K562 (cell line): ENCODE data around the gene CTNNA3. TPM values are rescaled to one million over a fixed set of nuclear protein-coding genes. Genes with fewer than 3 reads are reported as not detected.
"Not testable (repeated sequence)": the region's sequence is repeated elsewhere in the genome, so short reads cannot be mapped to it uniquely, and the experiment has no call there.

Experiments
- ATAC-seq: fragments of 200-7000 bp; cut with Tn5 transposase; 3 replicates; pipeline ENCODE4 v1.9.1; 2020; ENCODE audit warnings: moderate library complexity
- BruUV-seq: library from RNA; stranded (reverse); fragments of 400-500 nt; replicated peaks from 2 replicates; lab custom pipeline; 2021; lab: Mats Ljungman, UMichigan
- CTCF ChIA-PET: fragments of 300-600 bp; formaldehyde crosslinking; extraction: SDS; loops from one replicate; lab custom pipeline; 2021; ENCODE audit warnings: low intra/inter-chr PET ratio; lab: Yijun Ruan, JAX
- POLR2A ChIA-PET: fragments of 300-600, 350-650 bp; sonication (Branson Sonifier 250); formaldehyde crosslinking; extraction: SDS; loops from one replicate; lab custom pipeline; 2021; ENCODE audit warnings: antibody characterized with exemption, inconsistent platforms; lab: Yijun Ruan, JAX
- DNase-seq, 4 experiments: peaks; one replicate each; pipeline versions ENCODE4 v3.0.0 to v3.0.0-alpha.2; 2011 to 2018; ENCODE audit warnings: low spot score in 3 of 4, mixed read lengths in 3 of 4; ENCODE audit errors: extremely low read depth in 1 of 4
- FAIRE-seq: peaks from 2 replicates; lab custom pipeline; 2011; peaks lifted over from hg19 to GRCh38; lab: Jason Lieb, UNC
- H2AFZ ChIP-seq: 2 replicates; pipeline ENCODE4 v1.6.0; 2011; ENCODE audit warnings: low read depth, low read length, control low read depth, inconsistent platforms
- H3K27ac ChIP-seq: fragments of 200-600 bp; 3 replicates; pipeline ENCODE4 v1.8.0; 2011; ENCODE audit warnings: low read depth, mild to moderate bottlenecking, control low read depth, inconsistent platforms, low read length, moderate library complexity, mixed read lengths; ENCODE audit errors: extremely low read depth
- H3K27me3 ChIP-seq, 2 experiments: fragments of 300-600 bp in 1 of 2; 2 replicates in 1 of 2; 3 replicates in 1 of 2; pipeline versions ENCODE4 v1.6.0 to v1.8.0; 2011; ENCODE audit warnings: inconsistent platforms in 2 of 2, low read length in 2 of 2, mild to moderate bottlenecking in 1 of 2, mixed read lengths in 1 of 2, moderate library complexity in 1 of 2; ENCODE audit not compliant: control insufficient read depth in 2 of 2, insufficient read depth in 2 of 2
- H3K36me3 ChIP-seq: fragments of 300-600 bp; 3 replicates; pipeline ENCODE4 v1.8.0; 2011; ENCODE audit warnings: mild to moderate bottlenecking, low read length, inconsistent platforms; ENCODE audit not compliant: control insufficient read depth, insufficient read depth
- H3K4me1 ChIP-seq, 2 experiments: fragments of 200-600 bp in 1 of 2; replicated peaks in 1 of 2; 2 replicates in 1 of 2; 3 replicates in 1 of 2; pipeline versions ENCODE4 v1.5.1 to v1.8.0; 2011; ENCODE audit warnings: inconsistent platforms in 2 of 2, low read length in 2 of 2, mild to moderate bottlenecking in 1 of 2, mixed read lengths in 1 of 2, moderate library complexity in 1 of 2; ENCODE audit not compliant: control insufficient read depth in 2 of 2, insufficient read depth in 2 of 2
- H3K4me2 ChIP-seq: 2 replicates; pipeline ENCODE4 v1.6.1; 2011; ENCODE audit warnings: low read length, control low read depth, inconsistent platforms, mixed read lengths; ENCODE audit not compliant: insufficient read depth
- H3K4me3 ChIP-seq: fragments of 200-600 bp; sonication (generic), shearing (Covaris generic); 2 replicates; pipeline ENCODE4 v1.5.1; 2016; ENCODE audit warnings: control low read depth, inconsistent platforms
- H3K79me2 ChIP-seq: fragments of 200-600 bp; 3 replicates; pipeline ENCODE4 v1.8.0; 2011; ENCODE audit warnings: low read length, inconsistent platforms; ENCODE audit not compliant: control insufficient read depth, insufficient read depth
- H3K9ac ChIP-seq, 2 experiments: 2 replicates each; pipeline versions ENCODE4 v1.6.0 to v1.6.1; 2011; ENCODE audit warnings: low read depth in 2 of 2, low read length in 2 of 2, control low read depth in 1 of 2, inconsistent platforms in 1 of 2, mild to moderate bottlenecking in 1 of 2, mixed read lengths in 1 of 2; ENCODE audit not compliant: insufficient read depth in 1 of 2
- H3K9me1 ChIP-seq: one replicate; pipeline ENCODE4 v1.6.0; 2011; ENCODE audit warnings: inconsistent platforms, mild to moderate bottlenecking, low read length, moderate library complexity; ENCODE audit not compliant: control insufficient read depth, insufficient read depth
- H3K9me3 ChIP-seq: replicated peaks from 2 replicates; pipeline ENCODE4 v1.5.1; 2011; ENCODE audit warnings: low read depth, low read length, inconsistent platforms; ENCODE audit not compliant: control insufficient read depth, insufficient read depth
- H4K20me1 ChIP-seq: replicated peaks from 2 replicates; pipeline ENCODE4 v1.6.1; 2011; ENCODE audit warnings: low read length, inconsistent platforms, mixed read lengths; ENCODE audit not compliant: control insufficient read depth, insufficient read depth
- CBFA2T3 ChIP-seq: fragments of 450-650 bp; IDR thresholded peaks from 2 replicates; pipeline ENCODE4 v1.6.1; 2017
- DNMT1 ChIP-seq: fragments of 450-650 bp; IDR thresholded peaks from 2 replicates; pipeline ENCODE4 v1.6.1; 2016; ENCODE audit warnings: antibody characterized with exemption, mild to moderate bottlenecking
- HNRNPL ChIP-seq: fragments of 200-400 bp; formaldehyde crosslinking; IDR thresholded peaks from 2 replicates; pipeline ENCODE4 v1.6.1; 2017; ENCODE audit warnings: low read depth, mild to moderate bottlenecking, low read length
- JUND ChIP-seq, 2 experiments: IDR thresholded peaks; 2 replicates in 1 of 2; 3 replicates in 1 of 2; pipeline ENCODE4 v1.6.1; 2011; ENCODE audit warnings: borderline replicate concordance in 2 of 2, low read depth in 2 of 2, low read length in 2 of 2, improper control_type of control experiment in 1 of 2, missing biosample characterization in 1 of 2, missing genetic modification characterization in 1 of 2, missing genetic modification reagents in 1 of 2
- NCOA4 ChIP-seq: fragments of 450-650 bp; IDR thresholded peaks from 2 replicates; pipeline ENCODE4 v1.6.1; 2018; ENCODE audit warnings: mild to moderate bottlenecking; ENCODE audit not compliant: partially characterized antibody
- NFIX ChIP-seq: fragments of 250-450 bp; sonication (Bioruptor Pico); IDR thresholded peaks from 2 replicates; pipeline ENCODE4 v1.4.0; 2020; ENCODE audit warnings: low read depth, mild to moderate bottlenecking, moderate library complexity
- NR0B1 ChIP-seq: fragments of 450-650 bp; IDR thresholded peaks from one replicate; pipeline ENCODE4 v1.6.1; 2018; ENCODE audit warnings: mild to moderate bottlenecking, moderate library complexity; ENCODE audit not compliant: partially characterized antibody
- PATZ1 ChIP-seq: fragments of 250-450 bp; sonication (Bioruptor Pico); IDR thresholded peaks from 2 replicates; pipeline ENCODE4 v1.5.0; 2020; ENCODE audit warnings: mild to moderate bottlenecking, borderline replicate concordance
- RBM25 ChIP-seq: fragments of 200-400 bp; formaldehyde crosslinking; IDR thresholded peaks from 2 replicates; pipeline ENCODE4 v1.6.1; 2018; ENCODE audit warnings: low read length, low read depth, moderate library complexity; ENCODE audit not compliant: severe bottlenecking
- SRSF1 ChIP-seq: fragments of 200-400 bp; formaldehyde crosslinking; IDR thresholded peaks from 2 replicates; pipeline ENCODE4 v1.6.1; 2017; ENCODE audit warnings: mild to moderate bottlenecking, low read depth, low read length, moderate library complexity
- ZNF239 ChIP-seq: fragments of 250-450 bp; sonication (Bioruptor Pico); IDR thresholded peaks from 2 replicates; pipeline ENCODE4 v1.4.0; 2020; ENCODE audit warnings: mild to moderate bottlenecking
- ZNF764 ChIP-seq: fragments of 250-450 bp; sonication (Bioruptor Pico); IDR thresholded peaks from 2 replicates; pipeline ENCODE4 v1.4.0; 2020; ENCODE audit warnings: low read depth, mild to moderate bottlenecking, moderate library complexity
- WGBS: fragments of 100-300 bp; shearing (Covaris generic); methylation state at CpG from one replicate; pipeline ENCODE4 v1.1.6; 2016; ENCODE audit warnings: low coverage, mixed read lengths; ENCODE audit not compliant: insufficient coverage; ENCODE audit errors: missing lambda C conversion rate; 5-methylcytosine and 5-hydroxymethylcytosine counted together
- in situ Hi-C: fragments of 300-500 bp; cut with MboI; formaldehyde crosslinking; loops from 4 replicates; pipeline ENCODE4 v1.15.0; 2018; ENCODE audit warnings: inconsistent platforms, mixed read lengths
- intact Hi-C: fragments of 100-400 bp; cut with micrococcal nuclease; formaldehyde crosslinking; loops from 2 replicates; pipeline ENCODE4 v1.14.2; 2022
- polyA plus RNA-seq, 8 experiments: library from polyadenylated mRNA; depleted of rRNA in 4 of 8; stranded (reverse) in 5 of 8; unstranded in 3 of 8; fragments of >200 nt; fragmentation: Nextera tagmentation in 2 of 8; fragmentation: Illumina TruSeq in 1 of 8; extraction: Ambion mirVana in 2 of 8; extraction: Trizol in 1 of 8; gene quantifications; 2 replicates each; pipeline versions ENCODE4 v1.2.1 to v1.2.3, GENCODE V29; 2011 to 2014; ENCODE audit warnings: inconsistent platforms in 1 of 8, missing spikeins in 1 of 8
- total RNA-seq, 7 experiments: library from RNA; depleted of rRNA in 6 of 7; stranded (reverse); fragments of >200 nt in 6 of 7; fragmentation: Illumina TruSeq in 2 of 7; extraction: Trizol in 2 of 7; gene quantifications; 2 replicates each; pipeline versions ENCODE4 v1.2.1 to v1.2.3, GENCODE V29; 2011 to 2021; ENCODE audit warnings: low replicate concordance in 1 of 7

CTNNA3 gene
- total and polyA plus RNA-seq, 9 of the 15 experiments (the other 6 are each of a cell fraction or from before 2014, with no cell fraction given) = 0.04 TPM; not detected in 8

- TF ChIP-seq JUND (IDR thresholded peaks at IDR 0.05; ENCODE audit: borderline replicate concordance, low read depth, low read length) (no peak), JUND (tag; IDR thresholded peaks at IDR 0.05; ENCODE audit: borderline replicate concordance, low read depth, low read length) (no peak), CBFA2T3 (no peak)
Measured at GRCh38 chr10:66336791-66337190, 1359.2 kb downstream of the CTNNA3 start (continued).

- in situ Hi-C loops, H3K9ac ChIP-seq, H3K27ac ChIP-seq, H3K4me1 ChIP-seq, intact Hi-C loops, POLR2A ChIA-PET, H4K20me1 ChIP-seq, DNase-seq, ATAC-seq, CTCF ChIA-PET, H3K9me3 ChIP-seq, H3K36me3 ChIP-seq, FAIRE-seq, BruUV-seq, H3K79me2 ChIP-seq, H3K4me3 ChIP-seq, H3K4me2 ChIP-seq, H3K9me1 ChIP-seq, H3K27me3 ChIP-seq, H2AFZ ChIP-seq: not testable (repeated sequence)
- 0% methylated on average over 7 of the region's 8 CpGs for WGBS
Measured at GRCh38 chr10:66335753-66336152, 1360.2 kb downstream of the CTNNA3 start.

- no peaks in the 10 kb centered on the region for H3K4me1 ChIP-seq
- DNase-seq (no peak), ATAC-seq (no peak), FAIRE-seq (no peak)
- H2AFZ ChIP-seq = no peak overlapping the region
- 2% methylated on average over 7 of the region's 7 CpGs for WGBS
- POLR2A ChIA-PET = no interaction called here
- H3K9me3 ChIP-seq = no peaks in the 10 kb centered on the region
- CTCF ChIA-PET = no interaction called here
- intact Hi-C loops = no loop called here
- no peaks in the 10 kb centered on the region for H3K79me2 ChIP-seq
- no peaks in the 10 kb centered on the region for H3K27me3 ChIP-seq
- no peaks in the 10 kb centered on the region for H4K20me1 ChIP-seq
- H3K9me1 ChIP-seq = no peaks in the 10 kb centered on the region
- in situ Hi-C loops = no loop called here
- no peak overlapping the region for H3K4me2 ChIP-seq
- no peak overlapping the region for H3K27ac ChIP-seq
- H3K36me3 ChIP-seq = no peaks in the 10 kb centered on the region
- no TSS peak for BruUV-seq
- no peak overlapping the region for H3K4me3 ChIP-seq
- H3K9ac ChIP-seq = no peak overlapping the region
- TF ChIP-seq HNRNPL (no peak), NCOA4 (no peak), PATZ1 (CRISPR knock-in tag) (no peak), NFIX (CRISPR knock-in tag) (no peak), SRSF1 (no peak), ZNF764 (CRISPR knock-in tag) (no peak), RBM25 (no peak), DNMT1 (no peak), NR0B1 (no peak), ZNF239 (CRISPR knock-in tag) (no peak)
- TF ChIP-seq, all 486 proteins: peak for 0
Measured at GRCh38 chr10:66329147-66329546, 1366.8 kb downstream of the CTNNA3 start.
